Smooth muscle cell (in vitro differentiated cells): ENCODE measurements around the gene RSAD2. TPM values are rescaled to one million over a fixed set of nuclear protein-coding genes. Genes with fewer than 3 reads are reported as not detected.

Source experiments
- DNase-seq: peaks from one replicate; lab custom pipeline; 2025; ENCODE audit not compliant: unreplicated experiment; lab: John Stamatoyannopoulos, UW
- H2AFZ ChIP-seq: fragments of 200-600 bp; sonication (generic); 2 replicates; pipeline ENCODE4 v1.6.0; 2016; ENCODE audit warnings: antibody characterized with exemption, low read depth, mild to moderate bottlenecking
- H3F3A ChIP-seq: fragments of 200-600 bp; sonication (generic); 2 replicates; pipeline ENCODE4 v1.6.0; 2017; ENCODE audit warnings: antibody characterized with exemption, low read depth
- H3K27ac ChIP-seq: fragments of 200-600 bp; sonication (generic); 2 replicates; pipeline ENCODE4 v1.5.1; 2016; ENCODE audit warnings: low read depth, mild to moderate bottlenecking
- H3K27me3 ChIP-seq: fragments of 200-600 bp; sonication (generic); 2 replicates; pipeline ENCODE4 v1.6.1; 2016; ENCODE audit warnings: low read depth, mild to moderate bottlenecking
- H3K36me3 ChIP-seq: fragments of 200-600 bp; sonication (generic); 2 replicates; pipeline ENCODE4 v1.5.1; 2016; ENCODE audit warnings: low read depth
- H3K4me1 ChIP-seq: fragments of 200-600 bp; sonication (generic); 2 replicates; pipeline ENCODE4 v1.5.1; 2016; ENCODE audit warnings: low read depth
- H3K4me2 ChIP-seq: fragments of 200-600 bp; sonication (generic); 2 replicates; pipeline ENCODE4 v1.6.0; 2016; ENCODE audit warnings: mild to moderate bottlenecking
- H3K4me3 ChIP-seq: fragments of 200-600 bp; sonication (generic); 2 replicates; pipeline ENCODE4 v1.5.1; 2016; ENCODE audit warnings: mild to moderate bottlenecking
- H3K79me2 ChIP-seq: fragments of 200-600 bp; sonication (generic); 2 replicates; pipeline ENCODE4 v1.6.0; 2016; ENCODE audit warnings: low read depth, mild to moderate bottlenecking
- H3K9ac ChIP-seq: fragments of 200-600 bp; sonication (generic); 2 replicates; pipeline ENCODE4 v1.6.0; 2016; ENCODE audit warnings: low read depth
- H3K9me3 ChIP-seq: fragments of 200-600 bp; sonication (generic); replicated peaks from 2 replicates; pipeline ENCODE4 v1.5.1; 2016; ENCODE audit warnings: low read depth
- H4K20me1 ChIP-seq: fragments of 200-600 bp; sonication (generic); 2 replicates; pipeline ENCODE4 v1.6.0; 2016; ENCODE audit warnings: low read depth
- CTCF ChIP-seq: fragments of 200-600 bp; sonication (generic); IDR thresholded peaks from 2 replicates; pipeline ENCODE4 v1.5.1; 2017; ENCODE audit warnings: borderline replicate concordance, mild to moderate bottlenecking, antibody characterized with exemption; ENCODE audit not compliant: insufficient read depth, poor library complexity, severe bottlenecking
- WGBS: methylation state at CpG from one replicate; pipeline ENCODE4 v1.1.7; 2016; ENCODE audit warnings: low lambda C conversion rate; 5-methylcytosine and 5-hydroxymethylcytosine counted together
- polyA plus RNA-seq: library from polyadenylated mRNA; unstranded; fragments of >200 nt; fragmentation: Nextera tagmentation; extraction: Ambion mirVana; gene quantifications from 2 replicates; pipeline ENCODE4 v1.2.1, GENCODE V29; 2016
- total RNA-seq: library from RNA; depleted of rRNA; stranded (reverse); fragments of >200 nt; gene quantifications from 2 replicates; pipeline ENCODE4 v1.2.3, GENCODE V29; 2014

Gene RSAD2
- total and polyA plus RNA-seq, 2 experiments from 2014 or later = not detected

- H3K4me3 ChIP-seq = no peak overlapping the region
- no peaks in the 10 kb centered on the region for H3K27me3 ChIP-seq
- no peak overlapping the region for H3K27ac ChIP-seq
- no peak for DNase-seq
- peaks cover 92% of the 10 kb centered on the region for H4K20me1 ChIP-seq
- H3K4me1 ChIP-seq = no peaks in the 10 kb centered on the region
- no peak overlapping the region for H3K9ac ChIP-seq
- H3K9me3 ChIP-seq = no peaks in the 10 kb centered on the region
- H3K4me2 ChIP-seq = no peak overlapping the region
- TF ChIP-seq CTCF = no peak
- WGBS = 99% methylated on average over 19 of the region's 19 CpGs
- no peak overlapping the region for H2AFZ ChIP-seq
- H3F3A ChIP-seq = no peaks in the 10 kb centered on the region
- no peaks in the 10 kb centered on the region for H3K36me3 ChIP-seq
- no peaks in the 10 kb centered on the region for H3K79me2 ChIP-seq
These were observed 46.7 kb downstream of the RSAD2 start for GRCh38 chr2:6924101-6924923.

GRCh38 chr2:6924924-6925409 is 47.4 kb downstream of the RSAD2 start:
- Histone ChIP-seq H4K20me1 (peaks cover 92% of the 10 kb centered on the region), H3K79me2 (no peaks in the 10 kb centered on the region), H3K4me3 (no peak overlapping the region), H3K4me2 (no peak overlapping the region), H3K9me3 (no peaks in the 10 kb centered on the region), H3K36me3 (no peaks in the 10 kb centered on the region), H2AFZ (no peak overlapping the region), H3K27me3 (no peaks in the 10 kb centered on the region), H3K9ac (no peak overlapping the region), H3K27ac (no peak overlapping the region), H3K4me1 (no peaks in the 10 kb centered on the region), H3F3A (no peaks in the 10 kb centered on the region)
- no peak for TF ChIP-seq CTCF
- DNase-seq = no peak
- WGBS = 96% methylated on average over 7 of the region's 7 CpGs

GRCh38 chr2:6926071-6926732 is 48.6 kb downstream of the RSAD2 start:
- 97% methylated on average over 14 of the region's 14 CpGs for whole genome bisulfite sequencing
- Histone ChIP-seq H4K20me1 (peaks cover 89% of the 10 kb centered on the region), H3F3A (no peaks in the 10 kb centered on the region), H3K9ac (no peak overlapping the region), H3K9me3 (no peaks in the 10 kb centered on the region), H3K4me3 (no peak overlapping the region), H3K4me2 (no peak overlapping the region), H3K4me1 (no peaks in the 10 kb centered on the region), H2AFZ (no peak overlapping the region), H3K27ac (no peak overlapping the region), H3K27me3 (no peaks in the 10 kb centered on the region), H3K36me3 (no peaks in the 10 kb centered on the region), H3K79me2 (no peaks in the 10 kb centered on the region)
- no peak for TF ChIP-seq CTCF
- no peak for DNase-seq
